ENCODE measurements around the gene ZNF407.

Gene ZNF407

GRCh38 chr18:74799542-74799941 is 201.9 kb downstream of the ZNF407 start:
- ChIA-PET POLR2A (no interaction called here), CTCF (no interaction called here)
- DNase-seq (ENCODE audit: extremely low spot score) = no peak
- TF ChIP-seq, protein P1, sequence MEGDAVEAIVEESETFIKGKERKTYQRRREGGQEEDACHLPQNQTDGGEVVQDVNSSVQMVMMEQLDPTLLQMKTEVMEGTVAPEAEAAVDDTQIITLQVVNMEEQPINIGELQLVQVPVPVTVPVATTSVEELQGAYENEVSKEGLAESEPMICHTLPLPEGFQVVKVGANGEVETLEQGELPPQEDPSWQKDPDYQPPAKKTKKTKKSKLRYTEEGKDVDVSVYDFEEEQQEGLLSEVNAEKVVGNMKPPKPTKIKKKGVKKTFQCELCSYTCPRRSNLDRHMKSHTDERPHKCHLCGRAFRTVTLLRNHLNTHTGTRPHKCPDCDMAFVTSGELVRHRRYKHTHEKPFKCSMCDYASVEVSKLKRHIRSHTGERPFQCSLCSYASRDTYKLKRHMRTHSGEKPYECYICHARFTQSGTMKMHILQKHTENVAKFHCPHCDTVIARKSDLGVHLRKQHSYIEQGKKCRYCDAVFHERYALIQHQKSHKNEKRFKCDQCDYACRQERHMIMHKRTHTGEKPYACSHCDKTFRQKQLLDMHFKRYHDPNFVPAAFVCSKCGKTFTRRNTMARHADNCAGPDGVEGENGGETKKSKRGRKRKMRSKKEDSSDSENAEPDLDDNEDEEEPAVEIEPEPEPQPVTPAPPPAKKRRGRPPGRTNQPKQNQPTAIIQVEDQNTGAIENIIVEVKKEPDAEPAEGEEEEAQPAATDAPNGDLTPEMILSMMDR (IDR thresholded peaks at IDR 0.05; ENCODE audit: control extremely low read depth, extremely low read depth, low read depth, missing control alignments) = no peak

DNA sequence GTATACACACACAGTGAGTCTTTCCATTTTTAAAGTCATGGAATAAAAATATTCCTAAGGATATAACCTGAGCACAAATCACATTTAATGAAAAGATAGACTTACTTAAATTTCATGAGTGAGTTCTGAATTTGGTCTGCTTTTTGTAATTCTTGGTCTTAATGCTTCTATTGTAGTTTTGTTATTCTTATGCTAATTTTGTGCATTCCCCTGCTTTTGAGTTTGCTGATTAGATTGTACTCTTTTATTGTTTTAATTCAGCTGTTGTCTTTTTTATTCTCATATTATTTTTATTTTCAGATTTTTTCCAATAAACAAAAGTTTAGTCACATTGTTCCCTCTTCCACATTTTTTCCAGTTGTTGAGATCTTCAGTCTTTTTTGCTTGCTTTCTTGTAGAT is 202.4 kb downstream of the ZNF407 start:
- ChIA-PET CTCF (no interaction called here), POLR2A (no interaction called here)
- TF ChIP-seq, protein P1 (IDR thresholded peaks at IDR 0.05; ENCODE audit: control extremely low read depth, extremely low read depth, low read depth, missing control alignments) = no peak
- no peak for DNase-seq (ENCODE audit: extremely low spot score)

DNA sequence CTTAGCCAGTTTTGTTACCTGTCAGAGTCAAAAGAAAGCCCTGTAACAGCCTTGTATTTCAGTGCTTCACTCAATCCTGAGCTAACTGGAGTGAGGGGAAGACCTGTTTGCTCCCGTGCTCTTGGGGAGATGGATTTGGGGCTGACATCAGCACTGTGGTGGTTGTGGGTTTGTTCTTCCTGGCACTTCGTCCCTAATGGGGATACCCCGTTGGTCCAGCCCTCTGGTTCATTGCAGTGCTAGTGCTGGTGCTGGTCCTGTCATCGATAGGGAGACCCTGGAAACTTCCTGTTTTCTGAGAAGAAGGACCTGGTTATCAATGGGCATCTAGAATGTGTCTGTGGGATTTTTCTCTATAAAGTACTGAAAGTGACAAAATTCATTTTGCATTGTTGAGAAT is 205.4 kb downstream of the ZNF407 start:
- DNase-seq (ENCODE audit: extremely low spot score) = no peak
- POLR2A ChIA-PET = no interaction called here
- CTCF ChIA-PET = no interaction called here
- TF ChIP-seq, protein P1 (IDR thresholded peaks at IDR 0.05; ENCODE audit: control extremely low read depth, extremely low read depth, low read depth, missing control alignments) = no peak

DNA sequence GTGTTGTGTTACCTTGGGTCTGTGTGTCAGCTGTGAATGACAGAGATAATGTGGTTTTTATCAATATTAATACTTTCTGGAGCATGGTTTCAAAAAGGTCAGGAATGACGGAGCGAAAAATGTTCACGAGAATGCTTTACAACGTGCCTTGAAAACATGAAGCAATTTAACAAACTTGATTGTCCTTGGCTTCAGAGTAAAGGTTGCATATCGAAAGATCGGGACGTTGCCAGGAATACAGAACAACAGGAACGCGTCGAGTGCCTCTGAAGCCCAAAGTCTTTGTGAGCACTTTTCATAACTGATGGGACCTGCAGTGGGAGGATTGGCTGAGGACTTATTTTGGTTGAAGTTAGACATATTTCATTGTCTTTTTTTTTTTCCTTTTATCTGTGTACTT is 206.1 kb downstream of the ZNF407 start:
- no peak for DNase-seq (ENCODE audit: extremely low spot score)
- CTCF ChIA-PET = no interaction called here
- POLR2A ChIA-PET = no interaction called here
- TF ChIP-seq, protein P1 (IDR thresholded peaks at IDR 0.05; ENCODE audit: control extremely low read depth, extremely low read depth, low read depth, missing control alignments) = no peak

DNA sequence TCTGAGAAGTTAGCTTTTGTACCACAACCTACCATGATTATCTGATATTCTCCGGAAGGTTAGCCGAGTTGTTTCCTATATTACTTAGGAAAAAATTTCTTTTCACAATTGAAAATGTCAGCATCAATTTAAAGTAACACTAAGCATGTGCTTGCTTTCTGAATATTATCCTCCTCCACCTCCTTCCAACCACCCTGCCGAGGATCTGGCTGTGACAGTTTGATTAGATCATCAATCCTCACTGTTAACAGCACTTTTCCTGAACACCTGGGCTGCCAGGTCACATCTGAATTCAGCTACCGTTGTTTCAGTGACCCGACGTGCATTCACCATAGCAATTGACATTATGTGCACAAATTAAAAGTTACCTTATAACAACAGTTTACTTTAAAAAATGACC is 207.0 kb downstream of the ZNF407 start:
- CTCF ChIA-PET = no interaction called here
- POLR2A ChIA-PET = no interaction called here
- TF ChIP-seq, protein P1 (IDR thresholded peaks at IDR 0.05; ENCODE audit: control extremely low read depth, extremely low read depth, low read depth, missing control alignments) = no peak
- DNase-seq (ENCODE audit: extremely low spot score) = no peak

DNA sequence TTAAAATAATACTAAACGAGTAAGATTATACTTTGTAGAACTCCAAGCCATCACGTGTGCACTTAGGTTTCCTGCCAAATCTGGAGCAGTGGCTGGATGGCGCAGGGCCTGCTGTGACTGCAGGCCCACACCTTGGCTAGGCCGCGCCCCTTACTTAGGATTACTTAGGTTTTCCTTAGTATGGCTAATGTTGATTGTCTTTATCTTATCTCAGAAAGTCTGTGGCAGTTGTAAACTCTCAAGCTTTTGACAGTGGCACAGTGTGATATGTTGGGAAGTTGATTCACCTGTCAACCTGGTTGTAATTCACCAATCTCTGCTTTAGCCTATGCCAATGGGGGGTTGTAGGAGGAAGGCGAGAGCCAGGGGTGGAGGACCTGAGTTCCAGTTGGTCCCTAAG is 208.4 kb downstream of the ZNF407 start:
- POLR2A ChIA-PET = no interaction called here
- TF ChIP-seq, protein P1 (IDR thresholded peaks at IDR 0.05; ENCODE audit: control extremely low read depth, extremely low read depth, low read depth, missing control alignments) = no peak
- CTCF ChIA-PET = interaction anchor here (1.7 kb wide), 1 partner anchor 14 kb away, joined by 8 read pairs; no protein-coding TSS in a partner anchor
- no peak for DNase-seq (ENCODE audit: extremely low spot score)

Data from GM10248 (cell line).